GM18499 (cell line): ENCODE data around the gene ZNF865.
A peak's percentile ranks its signal among the peaks of the same experiment; 100 is the strongest.

Experiments used
- ATAC-seq: cut with Tn5 transposase; IDR thresholded peaks from one replicate; pipeline ENCODE4 v1.9.1; 2021; ENCODE audit warnings: moderate number of reproducible peaks; ENCODE audit not compliant: insufficient read depth, unreplicated experiment

ZNF865 gene

DNA sequence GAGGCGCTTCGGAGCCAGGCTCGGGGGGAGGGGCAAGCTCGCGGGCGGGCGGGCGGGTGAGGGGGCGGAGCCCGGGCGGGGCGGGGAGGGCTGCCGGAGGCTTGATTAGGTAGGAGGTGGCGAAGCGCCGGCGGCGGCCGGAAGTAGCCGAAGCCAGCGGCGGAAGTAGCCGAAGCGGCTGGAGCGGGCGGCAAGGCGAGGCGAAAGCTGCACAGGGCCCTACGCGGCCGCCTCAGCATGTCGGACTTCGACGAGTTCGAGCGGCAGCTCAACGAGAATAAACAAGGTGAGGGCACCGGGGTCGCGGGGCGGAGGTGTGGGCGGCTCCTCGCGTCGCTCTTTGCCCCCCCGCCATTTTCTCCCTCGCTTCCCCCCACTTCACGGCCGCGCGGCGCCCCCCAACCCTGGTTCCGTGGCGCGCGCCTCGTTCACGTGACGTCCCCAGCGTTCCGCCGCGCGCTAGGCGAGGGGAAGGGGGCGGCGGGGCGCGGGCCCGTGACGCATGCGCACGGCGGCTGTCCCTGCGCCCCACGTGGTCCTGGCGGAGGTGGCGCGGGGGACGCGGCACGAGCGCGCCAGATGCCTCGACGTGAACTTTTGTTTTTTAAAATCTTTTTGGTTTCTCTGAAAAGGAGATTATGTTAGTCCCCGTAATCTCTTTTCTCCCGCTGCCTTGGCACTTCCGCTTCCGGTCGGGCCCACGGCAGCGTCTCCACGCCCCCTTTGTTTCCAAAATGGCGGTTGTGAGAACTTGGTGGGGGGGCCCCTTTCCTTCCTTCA is 49.6 kb downstream of the ZNF865 start, which contains the start of gene U2AF2:
Gene U2AF2 (plus strand): TSS at position 168 of the 780 bp plus-strand sequence. CDS start 70 bp downstream, at position 238.
- ATAC-seq = peak; percentile 11

- no peak for ATAC-seq
Observed at GRCh38 chr19:55655648-55656040, 50.2 kb downstream of the ZNF865 start.

- ATAC-seq = no peak
Observed at GRCh38 chr19:55656552-55656951, 51.1 kb downstream of the ZNF865 start.

DNA sequence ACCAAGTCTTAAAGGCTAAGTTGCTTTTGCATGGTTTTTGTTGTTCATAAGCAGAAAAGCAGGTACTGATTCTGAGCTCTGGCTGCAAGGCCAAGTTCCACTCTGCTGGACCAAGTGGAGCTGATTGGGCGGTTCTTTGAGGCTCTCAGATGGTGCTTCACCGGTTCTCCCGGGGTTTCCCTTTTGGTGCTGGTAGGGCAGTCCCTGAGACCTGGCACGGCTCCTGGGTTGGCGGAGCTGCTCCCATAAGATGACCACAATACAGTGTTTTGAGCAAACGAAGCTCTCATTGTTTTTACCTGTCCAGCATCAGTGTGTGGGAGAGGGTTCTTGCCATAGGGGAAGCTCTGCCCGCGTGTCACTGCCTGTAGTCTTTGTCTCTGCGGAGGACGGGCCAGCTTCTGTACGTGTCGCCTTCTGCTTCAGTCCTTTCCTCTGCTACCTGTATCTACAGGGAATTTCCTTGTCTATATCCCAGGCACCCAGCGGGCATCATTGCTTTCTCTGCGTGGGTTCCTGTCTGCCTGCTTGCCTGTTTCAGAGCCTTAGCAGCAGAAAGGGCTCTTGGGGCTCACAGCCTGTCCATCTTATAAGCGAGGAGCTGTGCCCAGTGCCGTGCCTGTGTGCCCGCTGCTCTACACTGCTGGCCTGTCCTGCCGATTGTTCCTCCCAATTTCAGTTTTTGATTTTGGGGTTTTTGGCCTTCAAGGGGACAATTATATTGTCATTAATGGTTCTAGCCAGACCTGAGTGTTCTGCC is 51.7 kb downstream of the ZNF865 start:
- ATAC-seq = no peak

- no peak for ATAC-seq
Observed at GRCh38 chr19:55658846-55659459, 53.5 kb downstream of the ZNF865 start.

- no peak for ATAC-seq
Observed at GRCh38 chr19:55659822-55660221, 54.4 kb downstream of the ZNF865 start.

DNA sequence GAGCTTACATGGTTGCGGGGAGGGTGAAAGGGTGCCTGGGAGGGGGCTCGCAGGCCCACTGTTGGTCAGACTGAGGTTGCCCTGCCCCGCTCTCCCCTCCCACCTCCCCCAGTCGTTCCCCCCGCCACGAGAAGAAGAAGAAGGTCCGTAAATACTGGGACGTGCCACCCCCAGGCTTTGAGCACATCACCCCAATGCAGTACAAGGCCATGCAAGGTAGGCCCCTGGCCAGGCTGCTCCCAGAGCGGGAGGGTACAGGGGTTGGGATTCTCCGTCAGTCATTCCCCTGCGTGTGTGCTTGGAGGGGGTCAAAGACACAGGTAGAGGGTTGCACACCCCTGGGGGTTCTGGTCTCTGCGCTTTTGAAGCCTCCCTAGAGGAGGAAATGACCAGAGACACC is 55.0 kb downstream of the ZNF865 start:
- no peak for ATAC-seq

DNA sequence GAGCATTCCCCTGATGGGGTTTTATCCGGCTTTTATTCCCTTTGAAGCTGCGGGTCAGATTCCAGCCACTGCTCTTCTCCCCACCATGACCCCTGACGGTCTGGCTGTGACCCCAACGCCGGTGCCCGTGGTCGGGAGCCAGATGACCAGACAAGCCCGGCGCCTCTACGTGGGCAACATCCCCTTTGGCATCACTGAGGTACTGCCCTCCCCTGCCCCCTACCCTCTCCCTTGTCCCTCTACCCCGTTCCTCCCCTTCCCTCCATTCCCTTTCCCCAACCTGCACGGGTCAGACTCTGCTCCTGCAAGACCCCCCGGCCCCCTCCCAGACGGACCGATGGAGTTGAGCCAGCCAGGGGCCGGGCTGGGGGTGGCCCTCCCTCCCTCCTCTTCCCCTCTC is 55.5 kb downstream of the ZNF865 start:
- ATAC-seq = no peak

DNA sequence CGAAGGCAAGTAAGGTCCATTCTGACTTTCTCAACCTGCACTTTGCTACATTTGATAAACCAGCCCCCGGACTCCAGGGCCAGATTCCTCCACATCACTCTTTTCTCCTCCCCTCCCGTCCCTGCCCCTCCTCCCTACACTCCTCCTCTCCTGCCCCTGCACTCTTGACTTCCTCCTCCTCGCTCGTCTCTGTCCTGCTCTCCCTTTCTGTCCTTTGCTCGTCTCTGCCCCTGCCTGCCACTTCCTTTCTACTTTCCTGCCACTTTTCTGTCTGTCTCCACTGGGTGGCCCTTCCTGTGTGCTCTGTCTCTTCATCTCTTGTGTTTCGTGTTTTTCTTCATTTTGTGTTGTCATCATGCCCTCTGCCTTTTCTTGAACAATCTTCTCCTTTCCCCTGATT is 56.4 kb downstream of the ZNF865 start:
- ATAC-seq = no peak

- ATAC-seq = no peak
Observed at GRCh38 chr19:55663846-55664536, 58.5 kb downstream of the ZNF865 start.

GRCh38 chr19:55666343-55667005 is 61.0 kb downstream of the ZNF865 start:
- ATAC-seq = no peak
